Panc1 (cell line): Measurements from ENCODE around the gene TFAP2A.

Experiments used
- POLR2AphosphoS5 ChIP-seq: IDR thresholded peaks from 2 replicates; pipeline ENCODE4 v1.6.1; 2012; ENCODE audit warnings: mild to moderate bottlenecking, low read depth, low read length, moderate library complexity
- SIN3A ChIP-seq: IDR thresholded peaks from 2 replicates; pipeline ENCODE4 v1.6.1; 2012; ENCODE audit warnings: low read depth, mild to moderate bottlenecking, low read length, moderate library complexity, borderline replicate concordance; ENCODE audit not compliant: insufficient read depth
- TF ChIP-seq, protein P1 (sequence below): fragments of 450-650 bp; IDR thresholded peaks from 2 replicates; pipeline ENCODE4 v1.5.1; 2017; ENCODE audit warnings: mild to moderate bottlenecking
- TF ChIP-seq, protein P2 (sequence below), 2 experiments: IDR thresholded peaks; 2 replicates each; pipeline ENCODE4 v1.6.1; 2011 to 2012; ENCODE audit warnings: low read depth in 2 of 2, control low read depth in 1 of 2, low read length in 1 of 2, mild to moderate bottlenecking in 1 of 2, moderate library complexity in 1 of 2; ENCODE audit not compliant: insufficient read depth in 1 of 2

GRCh38 chr6:10396785-10397184, 18.1 kb downstream of the TFAP2A start:
- TF ChIP-seq POLR2AphosphoS5 (0 out of 2 replicates have a peak, but pooled peaks have one; percentile 24), SIN3A (no peak)
- TF ChIP-seq, protein P1, sequence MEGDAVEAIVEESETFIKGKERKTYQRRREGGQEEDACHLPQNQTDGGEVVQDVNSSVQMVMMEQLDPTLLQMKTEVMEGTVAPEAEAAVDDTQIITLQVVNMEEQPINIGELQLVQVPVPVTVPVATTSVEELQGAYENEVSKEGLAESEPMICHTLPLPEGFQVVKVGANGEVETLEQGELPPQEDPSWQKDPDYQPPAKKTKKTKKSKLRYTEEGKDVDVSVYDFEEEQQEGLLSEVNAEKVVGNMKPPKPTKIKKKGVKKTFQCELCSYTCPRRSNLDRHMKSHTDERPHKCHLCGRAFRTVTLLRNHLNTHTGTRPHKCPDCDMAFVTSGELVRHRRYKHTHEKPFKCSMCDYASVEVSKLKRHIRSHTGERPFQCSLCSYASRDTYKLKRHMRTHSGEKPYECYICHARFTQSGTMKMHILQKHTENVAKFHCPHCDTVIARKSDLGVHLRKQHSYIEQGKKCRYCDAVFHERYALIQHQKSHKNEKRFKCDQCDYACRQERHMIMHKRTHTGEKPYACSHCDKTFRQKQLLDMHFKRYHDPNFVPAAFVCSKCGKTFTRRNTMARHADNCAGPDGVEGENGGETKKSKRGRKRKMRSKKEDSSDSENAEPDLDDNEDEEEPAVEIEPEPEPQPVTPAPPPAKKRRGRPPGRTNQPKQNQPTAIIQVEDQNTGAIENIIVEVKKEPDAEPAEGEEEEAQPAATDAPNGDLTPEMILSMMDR = no peak
- TF ChIP-seq, protein P2, sequence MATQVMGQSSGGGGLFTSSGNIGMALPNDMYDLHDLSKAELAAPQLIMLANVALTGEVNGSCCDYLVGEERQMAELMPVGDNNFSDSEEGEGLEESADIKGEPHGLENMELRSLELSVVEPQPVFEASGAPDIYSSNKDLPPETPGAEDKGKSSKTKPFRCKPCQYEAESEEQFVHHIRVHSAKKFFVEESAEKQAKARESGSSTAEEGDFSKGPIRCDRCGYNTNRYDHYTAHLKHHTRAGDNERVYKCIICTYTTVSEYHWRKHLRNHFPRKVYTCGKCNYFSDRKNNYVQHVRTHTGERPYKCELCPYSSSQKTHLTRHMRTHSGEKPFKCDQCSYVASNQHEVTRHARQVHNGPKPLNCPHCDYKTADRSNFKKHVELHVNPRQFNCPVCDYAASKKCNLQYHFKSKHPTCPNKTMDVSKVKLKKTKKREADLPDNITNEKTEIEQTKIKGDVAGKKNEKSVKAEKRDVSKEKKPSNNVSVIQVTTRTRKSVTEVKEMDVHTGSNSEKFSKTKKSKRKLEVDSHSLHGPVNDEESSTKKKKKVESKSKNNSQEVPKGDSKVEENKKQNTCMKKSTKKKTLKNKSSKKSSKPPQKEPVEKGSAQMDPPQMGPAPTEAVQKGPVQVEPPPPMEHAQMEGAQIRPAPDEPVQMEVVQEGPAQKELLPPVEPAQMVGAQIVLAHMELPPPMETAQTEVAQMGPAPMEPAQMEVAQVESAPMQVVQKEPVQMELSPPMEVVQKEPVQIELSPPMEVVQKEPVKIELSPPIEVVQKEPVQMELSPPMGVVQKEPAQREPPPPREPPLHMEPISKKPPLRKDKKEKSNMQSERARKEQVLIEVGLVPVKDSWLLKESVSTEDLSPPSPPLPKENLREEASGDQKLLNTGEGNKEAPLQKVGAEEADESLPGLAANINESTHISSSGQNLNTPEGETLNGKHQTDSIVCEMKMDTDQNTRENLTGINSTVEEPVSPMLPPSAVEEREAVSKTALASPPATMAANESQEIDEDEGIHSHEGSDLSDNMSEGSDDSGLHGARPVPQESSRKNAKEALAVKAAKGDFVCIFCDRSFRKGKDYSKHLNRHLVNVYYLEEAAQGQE (IDR thresholded peaks at IDR 0.05; ENCODE audit: insufficient read depth in 1 of 2, low read depth in 2 of 2, low read length in 1 of 2) = no peak
